Aorta (tissue), 5 donors: ENCODE measurements around the gene NKX6-2. TPM values are rescaled to one million over a fixed set of nuclear protein-coding genes. Genes with fewer than 3 reads are reported as not detected.

Source experiments
- ATAC-seq: fragments of 200-7000 bp; cut with Tn5 transposase; one replicate; pipeline ENCODE4 v1.9.1; 2022; ENCODE audit warnings: moderate library complexity; ENCODE audit not compliant: low FRiP score
- DNase-seq, 2 donors: peaks; one replicate each; pipeline ENCODE4 v3.0.0-alpha.2; 2020
- H3K27ac ChIP-seq, 2 donors: one replicate each; pipeline ENCODE4 v1.5.1; 2013; ENCODE audit warnings: low read length in 2 of 2, mild to moderate bottlenecking in 2 of 2, moderate library complexity in 2 of 2, control low read depth in 1 of 2, inconsistent platforms in 1 of 2, low read depth in 1 of 2
- H3K27me3 ChIP-seq, 2 donors: one replicate each; pipeline ENCODE4 v1.6.1; 2013; ENCODE audit warnings: control low read depth in 1 of 2, low read length in 1 of 2, mild to moderate bottlenecking in 1 of 2, moderate library complexity in 1 of 2; ENCODE audit not compliant: insufficient read depth in 2 of 2, control insufficient read depth in 1 of 2
- H3K36me3 ChIP-seq, 2 donors: one replicate each; pipeline ENCODE4 v1.6.1; 2013; ENCODE audit warnings: control low read depth in 1 of 2, low read length in 1 of 2, mild to moderate bottlenecking in 1 of 2; ENCODE audit not compliant: insufficient read depth in 2 of 2, control insufficient read depth in 1 of 2
- H3K4me1 ChIP-seq, 2 donors: one replicate each; pipeline ENCODE4 v1.6.1; 2013; ENCODE audit warnings: low read length in 2 of 2, control low read depth in 1 of 2, mild to moderate bottlenecking in 1 of 2, moderate library complexity in 1 of 2; ENCODE audit not compliant: insufficient read depth in 2 of 2, control insufficient read depth in 1 of 2
- H3K4me3 ChIP-seq, 2 donors: one replicate each; pipeline ENCODE4 v1.5.1; 2013; ENCODE audit warnings: low read length in 2 of 2, control low read depth in 1 of 2, mild to moderate bottlenecking in 1 of 2
- H3K9me3 ChIP-seq: one replicate; pipeline ENCODE4 v1.6.1; 2013; ENCODE audit warnings: mild to moderate bottlenecking, low read length; ENCODE audit not compliant: control insufficient read depth
- WGBS, 2 donors: extraction: QIAGEN DNeasy Blood & Tissue Kit; methylation state at CpG; one replicate each; pipeline ENCODE4 v1.1.7; 2013; 5-methylcytosine and 5-hydroxymethylcytosine counted together
- intact Hi-C, 2 donors: fragments of 100-400 bp; cut with DNase I; formaldehyde crosslinking; loops; one replicate each; pipeline versions ENCODE4 v1.14.2 to v1.15.0; 2022
- polyA plus RNA-seq, 2 donors: library from polyadenylated mRNA; stranded (reverse); fragments of 200-250 nt; gene quantifications; one replicate each; pipeline ENCODE4 v1.2.3, GENCODE V29; 2013
- total RNA-seq, 2 donors: library from RNA; stranded (reverse); fragmentation: NEBNext Ultra II Directional; extraction: Animal tissue kit (Norgen Biotek cat#: 25700); gene quantifications; one replicate each; pipeline ENCODE4 v1.2.1, GENCODE V29; 2021
- donor health status: healthy with polysubstance abuse.
- donor health status: Bipolar disorder and iron deficiency.
- donor health status: DM: no; HTN: no; CAD: no.
- donor health status: DM: no; HTN: no; CAD: no.
- donor health status: DM: yes; HTN: yes; CAD: no.

Gene NKX6-2
- total and polyA plus RNA-seq, 4 donors = not detected

DNA sequence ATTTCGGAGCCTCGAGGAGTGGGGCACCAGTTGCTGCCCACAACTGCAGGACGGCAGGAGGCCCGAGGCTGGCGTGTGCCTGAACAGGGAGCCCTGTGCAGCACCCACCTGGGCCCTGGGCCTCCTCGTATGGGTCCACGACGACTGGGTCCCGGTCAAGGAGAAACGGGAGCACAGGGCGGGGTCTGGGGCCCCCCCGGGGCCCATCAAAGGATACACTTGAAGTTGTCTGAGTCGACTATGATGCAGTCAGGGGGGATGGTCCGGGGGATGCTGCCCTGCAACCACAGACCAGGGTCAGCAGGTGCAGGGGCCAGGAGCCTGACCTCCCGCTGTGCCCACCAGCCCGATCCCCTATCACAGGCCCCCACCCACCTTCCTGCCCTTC lies 28.5 kb upstream of the NKX6-2 start:
- no peaks in the 10 kb centered on the region for H3K9me3 ChIP-seq
- no peak overlapping the region for H3K4me3 ChIP-seq
- peak; percentile 4 for ATAC-seq
- H3K27ac ChIP-seq = no peak overlapping the region
- no peaks in the 10 kb centered on the region for H3K4me1 ChIP-seq
- H3K27me3 ChIP-seq = no peaks in the 10 kb centered on the region
- no peaks in the 10 kb centered on the region for H3K36me3 ChIP-seq
- peak; percentile 24 to 64 for DNase-seq
- WGBS, 2 donors = 69 to 78% methylated on average over 16 of the region's 16 CpGs
- intact Hi-C loops = no loop called here

DNA sequence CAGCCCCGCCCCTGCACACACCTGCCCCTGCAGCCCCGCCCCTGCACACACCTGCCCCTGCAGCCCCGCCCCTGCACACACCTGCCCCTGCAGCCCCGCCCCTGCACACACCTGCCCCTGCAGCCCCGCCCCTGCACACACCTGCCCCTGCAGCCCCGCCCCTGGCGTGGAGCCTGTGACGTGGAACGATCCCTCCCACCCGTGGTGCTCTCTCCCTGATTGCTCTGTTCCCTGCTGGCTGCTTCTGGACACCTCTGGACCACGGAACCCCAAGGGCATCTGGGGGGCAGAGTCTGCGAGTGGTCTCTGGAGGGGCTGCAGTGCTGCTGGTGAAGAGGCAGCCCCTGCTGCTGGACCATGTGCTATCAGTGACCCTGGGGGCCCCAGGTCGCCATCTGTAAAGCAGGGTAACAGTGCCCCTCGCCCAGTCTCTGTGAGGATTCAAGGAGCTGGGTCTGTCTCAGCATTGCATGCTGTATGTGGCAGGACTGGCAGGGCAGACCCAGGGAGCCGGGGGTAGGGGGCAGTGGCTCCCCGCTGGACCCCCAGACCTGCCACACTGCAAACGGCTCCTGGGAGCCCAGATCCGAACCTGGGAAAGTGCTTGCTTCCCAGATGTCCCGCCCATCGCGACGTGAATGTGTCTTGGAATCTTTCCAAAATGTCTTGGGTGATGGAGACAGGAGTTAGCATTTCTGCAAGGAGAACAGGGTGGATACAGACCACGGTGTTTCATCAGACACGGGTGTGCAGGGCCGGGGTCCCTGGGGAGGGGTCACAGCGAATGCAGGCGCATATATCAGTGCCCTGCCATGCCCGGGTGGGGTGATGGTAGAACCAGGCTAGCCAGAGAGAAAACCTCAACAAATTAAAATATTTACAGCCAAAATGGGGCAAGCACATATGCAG lies 27.9 kb upstream of the NKX6-2 start:
- H3K9me3 ChIP-seq = no peaks in the 10 kb centered on the region
- H3K4me3 ChIP-seq = no peak overlapping the region
- no peaks in the 10 kb centered on the region for H3K4me1 ChIP-seq
- no peaks in the 10 kb centered on the region for H3K36me3 ChIP-seq
- no peaks in the 10 kb centered on the region for H3K27me3 ChIP-seq
- WGBS, 2 donors = 51 to 62% methylated on average over 23 to 26 of the region's 28 CpGs
- ATAC-seq = no peak
- no peak overlapping the region for H3K27ac ChIP-seq
- intact Hi-C loops = no loop called here
- DNase-seq = peak; percentile 37 to 67

DNA sequence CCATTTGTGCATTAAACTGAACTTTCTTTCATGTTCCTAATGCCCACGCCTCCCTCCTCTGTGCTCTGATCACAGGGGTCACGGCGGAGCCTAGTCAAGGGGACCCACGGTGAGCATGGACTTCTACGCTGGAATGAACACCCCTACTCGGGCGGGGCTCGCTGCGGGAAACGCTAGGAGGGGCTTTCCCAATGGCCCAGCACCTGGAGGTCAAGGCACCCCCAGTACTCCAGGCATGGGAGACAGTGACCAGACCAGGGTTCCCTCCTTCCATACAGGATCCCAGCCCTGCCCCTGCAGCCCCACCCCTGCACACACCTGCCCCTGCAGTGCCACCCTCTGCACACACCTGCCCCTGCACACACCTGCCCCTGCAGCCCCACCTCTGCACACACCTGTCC lies 27.1 kb upstream of the NKX6-2 start:
- DNase-seq (peak; percentile 38 to 60), ATAC-seq (no peak)
- no peaks in the 10 kb centered on the region for H3K36me3 ChIP-seq
- intact Hi-C loops = no loop called here
- no peaks in the 10 kb centered on the region for H3K4me1 ChIP-seq
- H3K27me3 ChIP-seq = no peaks in the 10 kb centered on the region
- no peak overlapping the region for H3K27ac ChIP-seq
- H3K9me3 ChIP-seq = no peaks in the 10 kb centered on the region
- WGBS, 2 donors = 82 to 85% methylated on average over 10 of the region's 10 CpGs
- no peak overlapping the region for H3K4me3 ChIP-seq

DNA sequence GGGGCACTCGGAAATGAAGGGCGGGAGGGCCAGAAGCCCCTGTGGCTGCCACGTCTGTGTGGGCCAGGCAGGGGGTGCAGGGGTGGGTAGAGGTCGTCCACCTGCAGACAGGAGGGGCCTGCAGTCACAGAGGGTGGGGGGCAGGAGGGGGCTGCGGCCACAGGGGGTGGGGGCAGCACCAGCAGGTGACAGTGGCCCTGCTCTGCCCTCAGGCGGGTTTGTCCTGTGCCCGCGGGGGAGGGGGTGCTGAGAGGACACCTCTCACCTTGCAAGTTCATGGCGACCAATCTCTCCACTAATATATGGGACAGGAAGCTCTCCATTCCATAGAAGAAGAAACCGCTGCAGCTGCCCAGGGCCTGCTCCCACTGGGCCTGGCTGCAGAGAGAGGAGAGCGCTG lies 26.6 kb upstream of the NKX6-2 start:
- H3K4me1 ChIP-seq = no peaks in the 10 kb centered on the region
- no peaks in the 10 kb centered on the region for H3K9me3 ChIP-seq
- no peak overlapping the region for H3K27ac ChIP-seq
- no peaks in the 10 kb centered on the region for H3K36me3 ChIP-seq
- ATAC-seq (no peak), DNase-seq (peak; percentile 18 to 52)
- whole genome bisulfite sequencing, 2 donors = 77 to 87% methylated on average over 9 to 11 of the region's 11 CpGs
- no peaks in the 10 kb centered on the region for H3K27me3 ChIP-seq
- intact Hi-C loops = no loop called here
- H3K4me3 ChIP-seq = no peak overlapping the region

DNA sequence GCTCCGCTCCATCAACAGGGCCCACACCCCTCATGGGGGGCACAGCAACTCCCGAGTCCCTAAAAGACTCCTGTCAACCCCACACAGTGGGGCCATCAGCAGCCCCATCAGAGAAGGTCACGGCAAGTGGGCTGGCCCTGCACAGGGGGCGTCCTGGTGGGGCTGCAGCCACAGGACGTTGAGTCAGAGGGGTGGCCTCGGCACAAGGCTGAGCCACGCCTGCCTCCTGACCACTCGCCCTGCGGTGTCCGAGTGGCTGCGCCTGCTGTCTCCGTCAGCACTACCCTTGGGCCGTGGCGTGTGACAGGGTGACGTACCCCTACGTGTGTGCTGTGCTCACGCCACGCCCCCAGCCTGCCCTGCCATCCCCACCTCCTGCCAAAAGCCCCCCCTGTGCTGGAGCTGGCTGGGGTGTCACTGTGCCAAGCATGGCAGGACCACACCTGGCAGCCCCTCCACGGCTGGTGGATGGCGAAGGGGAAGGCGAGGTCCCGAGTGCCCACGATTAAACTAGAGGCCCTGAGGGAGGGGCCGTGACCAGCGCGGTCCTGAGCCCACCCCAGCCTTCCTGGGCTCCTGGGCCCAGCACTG lies 26.0 kb upstream of the NKX6-2 start:
- intact Hi-C loops = no loop called here
- no peaks in the 10 kb centered on the region for H3K36me3 ChIP-seq
- no peaks in the 10 kb centered on the region for H3K27me3 ChIP-seq
- no peaks in the 10 kb centered on the region for H3K9me3 ChIP-seq
- H3K4me3 ChIP-seq = no peak overlapping the region
- no peak overlapping the region for H3K27ac ChIP-seq
- peak; percentile 36 to 72 for DNase-seq
- H3K4me1 ChIP-seq = no peaks in the 10 kb centered on the region
- WGBS, 2 donors = 83 to 85% methylated on average over 26 of the region's 26 CpGs
- no peak for ATAC-seq

DNA sequence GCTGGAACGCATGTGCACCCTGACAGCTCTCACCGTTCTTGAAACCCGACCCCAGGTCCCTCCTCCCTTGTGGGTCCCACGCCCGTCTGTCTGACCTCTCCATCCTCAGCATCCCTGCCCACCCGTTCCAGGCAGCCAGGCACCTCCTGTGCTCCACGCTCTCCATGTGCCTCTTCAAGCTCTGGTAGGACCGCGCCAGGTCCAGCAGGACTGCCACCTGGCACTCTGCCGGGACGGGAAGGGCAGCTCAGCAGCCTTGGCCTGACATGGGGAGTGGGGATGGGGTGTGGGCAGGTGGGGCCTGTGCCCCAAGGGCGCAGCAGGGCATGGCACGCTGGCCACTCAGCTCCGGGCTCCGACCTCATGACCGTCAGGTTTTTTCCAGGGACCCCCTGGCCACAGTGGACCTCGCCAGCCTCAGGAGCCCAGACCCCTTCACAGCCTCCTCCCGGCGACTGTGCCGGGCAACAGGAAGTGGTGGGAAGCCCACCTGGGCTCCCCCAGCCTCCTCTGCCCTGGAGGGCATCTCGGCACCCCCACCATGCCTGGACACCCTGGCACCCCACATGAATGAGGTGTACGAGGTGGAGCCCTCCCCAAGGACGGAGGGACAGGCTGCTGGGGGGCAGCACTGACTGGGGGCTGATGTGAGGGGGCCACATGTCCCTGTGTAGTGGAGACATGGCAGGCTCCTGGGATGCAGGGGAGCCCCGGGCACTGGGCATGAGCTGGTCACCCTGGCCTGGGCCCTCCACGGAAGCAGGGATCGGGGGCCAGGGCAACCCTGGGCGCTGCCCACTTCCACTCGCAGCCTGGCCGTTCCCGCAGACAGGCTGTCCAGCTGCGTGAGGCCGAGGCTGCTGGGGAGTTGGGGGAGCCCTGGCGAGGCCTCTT lies 25.1 kb upstream of the NKX6-2 start:
- Histone ChIP-seq H3K4me1 (no peaks in the 10 kb centered on the region), H3K27me3 (no peaks in the 10 kb centered on the region), H3K9me3 (no peaks in the 10 kb centered on the region), H3K36me3 (no peaks in the 10 kb centered on the region), H3K27ac (no peak overlapping the region), H3K4me3 (no peak overlapping the region)
- intact Hi-C loops = no loop called here
- no peak for ATAC-seq
- WGBS, 2 donors = 72 to 73% methylated on average over 31 to 33 of the region's 33 CpGs
- peak; percentile 46 to 68 for DNase-seq

DNA sequence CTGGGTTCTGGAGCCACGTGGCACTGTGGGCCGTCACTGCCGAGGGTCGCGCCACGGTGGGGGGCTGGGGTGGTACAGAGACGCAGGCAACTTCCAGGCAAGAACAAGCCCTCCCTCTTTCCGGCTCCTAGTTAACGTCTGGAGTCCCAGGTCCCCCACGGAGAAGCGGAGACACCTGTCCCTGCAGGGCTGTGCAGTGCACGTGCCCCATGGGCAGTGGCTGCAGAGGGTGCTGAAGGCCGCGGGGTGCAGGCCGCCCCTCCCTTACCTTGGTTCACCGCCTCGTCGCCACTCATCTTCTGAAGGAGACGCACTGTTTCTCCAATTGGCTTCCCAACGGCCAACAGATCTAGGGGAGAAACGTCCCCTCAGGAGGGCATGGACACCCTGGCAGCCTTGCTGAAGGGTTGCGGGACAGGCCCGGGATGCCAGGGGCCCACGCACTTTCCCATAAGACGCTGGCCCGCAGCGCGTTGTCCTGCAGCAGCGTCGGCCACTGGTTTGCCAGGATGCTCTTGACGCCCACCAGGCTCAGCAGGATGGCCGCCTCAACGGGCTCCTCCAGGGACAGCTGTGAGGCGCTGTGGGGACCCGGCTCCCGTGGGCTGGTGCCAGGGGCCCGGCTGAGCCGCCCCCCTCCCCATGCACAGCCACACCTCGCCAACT lies 24.3 kb upstream of the NKX6-2 start:
- intact Hi-C loops = no loop called here
- Histone ChIP-seq H3K27ac (no peak overlapping the region), H3K4me3 (no peak overlapping the region), H3K4me1 (no peaks in the 10 kb centered on the region), H3K9me3 (no peaks in the 10 kb centered on the region), H3K36me3 (no peaks in the 10 kb centered on the region), H3K27me3 (no peaks in the 10 kb centered on the region)
- DNase-seq (peak; percentile 24 to 48), ATAC-seq (no peak)
- WGBS, 2 donors = 75 to 80% methylated on average over 39 of the region's 39 CpGs
